Measurements from ENCODE around the gene ELL2.
"Not testable (repeated sequence)": the region's sequence is repeated elsewhere in the genome, so short reads cannot be mapped to it uniquely, and the experiment has no call there.

Gene ELL2

DNA sequence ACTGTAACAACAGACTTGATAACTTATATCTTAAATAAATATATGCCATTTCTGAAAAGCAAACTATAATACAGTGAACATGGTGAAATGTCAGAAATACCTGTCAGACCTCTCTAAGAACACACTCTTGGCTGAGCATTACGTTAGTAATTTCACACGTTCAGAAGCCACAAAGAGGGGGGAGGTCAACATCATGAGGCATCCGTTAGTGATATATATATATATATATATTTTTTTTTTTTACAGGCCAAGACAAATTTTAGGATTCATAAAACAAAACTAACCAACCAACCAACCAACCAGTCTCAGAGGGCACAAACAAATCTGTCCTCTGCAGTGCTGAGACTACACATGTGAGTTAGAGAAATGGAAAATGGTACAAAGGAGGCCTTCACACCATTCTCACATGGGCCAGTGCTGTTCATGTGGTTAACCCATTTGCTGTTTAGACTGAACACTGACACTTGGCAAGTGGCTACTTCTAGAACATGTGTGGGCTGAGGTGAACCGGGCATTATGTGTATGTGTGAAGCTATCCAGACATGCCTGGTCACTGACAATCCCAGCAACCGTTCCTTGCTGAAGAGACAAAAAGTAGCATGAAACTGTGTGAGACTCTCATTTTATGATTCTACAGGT is 54.5 kb downstream of the ELL2 start:
- Histone ChIP-seq H3K4me3 (replicated peaks; ENCODE audit: low read depth, low read length) (no peak overlapping the region), H3K36me3 (ENCODE audit: control insufficient read depth, insufficient read depth, low read length) (peaks cover 13% of the 10 kb centered on the region), H3K27me3 (replicated peaks; ENCODE audit: control insufficient read depth, insufficient read depth, low read length) (no peaks in the 10 kb centered on the region)
- no peak for TF ChIP-seq CTCF (IDR thresholded peaks at IDR 0.05; ENCODE audit: insufficient read depth, low read length, poor library complexity, severe bottlenecking)
- DNase-seq (ENCODE audit: extremely low read depth, insufficient read length): no peak

- not testable (repeated sequence) for DNase-seq (ENCODE audit: extremely low read depth, insufficient read length); H3K4me3 ChIP-seq (replicated peaks; ENCODE audit: low read depth, low read length); H3K27me3 ChIP-seq (replicated peaks; ENCODE audit: control insufficient read depth, insufficient read depth, low read length)
- H3K36me3 ChIP-seq (ENCODE audit: control insufficient read depth, insufficient read depth, low read length): peaks cover 14% of the 10 kb centered on the region
Measured at GRCh38 chr5:95906398-95906797, 55.3 kb downstream of the ELL2 start.

DNA sequence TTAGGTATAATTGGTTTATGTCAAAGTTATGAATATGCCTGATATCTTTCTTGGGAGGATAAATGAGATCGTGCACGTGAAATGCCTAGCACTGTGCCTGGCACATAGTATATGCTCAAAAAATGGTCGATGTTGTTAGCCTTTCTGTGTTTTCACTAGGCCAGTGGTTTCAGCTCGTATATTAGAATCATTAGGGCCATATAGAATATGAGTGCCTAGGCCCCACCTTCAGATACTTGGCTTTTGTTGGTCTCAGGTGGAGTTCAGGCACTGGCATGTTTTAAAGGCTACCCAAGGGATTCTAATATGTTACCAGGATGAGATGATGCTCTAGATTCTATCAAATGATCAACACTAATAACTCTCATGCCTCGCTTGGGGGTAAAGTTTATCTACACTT is 56.8 kb downstream of the ELL2 start:
- Histone ChIP-seq H3K4me3 (replicated peaks; ENCODE audit: low read depth, low read length) (no peak overlapping the region), H3K27me3 (replicated peaks; ENCODE audit: control insufficient read depth, insufficient read depth, low read length) (no peaks in the 10 kb centered on the region), H3K36me3 (ENCODE audit: control insufficient read depth, insufficient read depth, low read length) (peaks cover 15% of the 10 kb centered on the region)
- DNase-seq (ENCODE audit: extremely low read depth, insufficient read length): no peak
- TF ChIP-seq CTCF (IDR thresholded peaks at IDR 0.05; ENCODE audit: insufficient read depth, low read length, poor library complexity, severe bottlenecking): no peak

DNA sequence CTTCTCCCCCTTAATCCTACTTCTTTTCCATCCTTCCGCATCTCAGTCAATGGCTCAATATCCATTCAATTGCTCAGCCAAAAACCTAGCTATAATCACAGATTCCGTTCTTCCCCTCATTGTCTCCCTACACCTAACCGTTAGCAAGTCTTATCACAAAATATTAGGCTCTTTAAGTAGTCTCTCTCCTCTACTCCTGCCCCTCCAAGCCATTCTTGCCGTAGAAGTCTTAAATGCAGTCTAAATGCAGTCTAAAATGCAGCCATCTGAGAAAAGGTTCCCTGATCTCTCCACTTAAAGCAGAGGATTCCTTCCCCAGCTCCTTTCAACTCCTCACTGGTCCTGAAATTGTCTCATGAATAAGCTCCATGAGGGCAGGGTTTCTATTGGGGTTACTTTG is 57.8 kb downstream of the ELL2 start:
- DNase-seq (ENCODE audit: extremely low read depth, insufficient read length): no peak
- TF ChIP-seq CTCF (IDR thresholded peaks at IDR 0.05; ENCODE audit: insufficient read depth, low read length, poor library complexity, severe bottlenecking): no peak
- Histone ChIP-seq H3K36me3 (ENCODE audit: control insufficient read depth, insufficient read depth, low read length) (peaks cover 16% of the 10 kb centered on the region), H3K27me3 (replicated peaks; ENCODE audit: control insufficient read depth, insufficient read depth, low read length) (no peaks in the 10 kb centered on the region), H3K4me3 (replicated peaks; ENCODE audit: low read depth, low read length) (no peak overlapping the region)

DNA sequence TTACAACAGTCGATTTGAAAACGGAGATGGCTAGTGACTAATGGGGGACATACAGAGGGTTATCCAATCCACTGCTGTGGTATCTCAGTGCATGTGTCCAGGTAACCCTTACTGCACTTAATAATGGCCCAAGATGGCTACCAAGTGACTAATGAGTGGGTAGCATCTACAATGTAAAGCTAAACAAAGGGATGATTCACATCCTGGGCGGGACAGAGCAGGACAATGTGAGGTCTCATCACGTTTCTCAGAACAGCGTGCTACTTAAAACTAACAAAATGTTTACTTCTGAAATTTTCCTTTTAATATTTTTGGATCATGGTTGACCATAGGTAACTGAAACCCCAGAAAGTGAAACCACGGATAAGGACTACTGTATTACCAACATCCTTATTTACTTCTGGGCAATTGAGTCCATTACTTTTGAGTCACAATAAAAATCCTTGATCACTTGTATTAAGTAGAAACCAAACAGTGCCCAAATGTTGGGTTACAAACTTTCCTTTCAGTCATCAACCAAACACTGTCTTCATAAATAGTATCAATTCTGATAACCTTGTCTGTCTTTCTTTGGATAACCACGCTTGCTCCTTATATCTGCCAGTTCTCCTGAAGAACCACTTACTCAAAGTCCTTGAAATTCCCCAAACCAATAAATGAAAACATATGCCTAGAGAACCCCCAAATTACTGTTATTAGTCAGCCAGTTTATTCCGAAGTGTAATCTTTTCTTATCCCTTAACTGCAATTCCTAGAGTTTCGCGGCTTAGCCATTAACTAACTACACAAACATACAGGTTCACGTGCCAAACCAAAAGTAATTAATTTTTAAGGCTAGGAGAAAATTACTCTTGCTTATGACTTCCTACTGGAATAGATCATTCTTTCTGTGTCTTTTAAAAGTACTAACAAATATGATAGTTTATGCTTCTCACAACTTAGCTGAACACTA is 59.7 kb downstream of the ELL2 start:
- TF ChIP-seq CTCF (IDR thresholded peaks at IDR 0.05; ENCODE audit: insufficient read depth, low read length, poor library complexity, severe bottlenecking): no peak
- Histone ChIP-seq H3K36me3 (ENCODE audit: control insufficient read depth, insufficient read depth, low read length) (peaks cover 16% of the 10 kb centered on the region), H3K27me3 (replicated peaks; ENCODE audit: control insufficient read depth, insufficient read depth, low read length) (no peaks in the 10 kb centered on the region), H3K4me3 (replicated peaks; ENCODE audit: low read depth, low read length) (no peak overlapping the region)
- DNase-seq (ENCODE audit: extremely low read depth, insufficient read length): no peak

DNA sequence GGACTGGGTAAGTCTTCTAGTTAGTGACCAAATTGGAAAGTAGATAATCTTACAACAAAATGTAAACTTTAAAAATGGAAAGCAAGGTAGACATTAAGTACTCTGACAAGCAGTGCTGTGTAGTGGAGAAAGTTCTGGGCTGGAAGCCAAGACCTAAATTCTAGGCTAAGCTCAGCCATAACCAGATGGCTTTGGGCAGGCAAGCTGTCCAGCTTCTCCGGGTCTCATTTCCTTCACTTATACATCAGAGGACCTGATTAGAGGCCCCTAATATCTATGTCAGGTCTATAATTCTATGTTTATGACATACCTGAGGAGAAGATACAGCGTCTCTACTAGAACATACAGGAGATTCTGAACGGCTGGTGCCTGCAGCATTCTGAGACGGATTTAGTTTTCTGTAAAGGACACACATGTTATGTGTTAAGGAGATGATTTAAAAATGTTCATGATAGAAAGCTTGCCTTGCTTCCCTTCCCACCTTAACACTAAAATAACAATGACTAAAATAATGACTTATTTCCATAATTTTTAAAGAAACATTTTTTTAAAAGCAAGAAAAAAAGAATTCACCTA is 61.2 kb downstream of the ELL2 start:
- Histone ChIP-seq H3K36me3 (ENCODE audit: control insufficient read depth, insufficient read depth, low read length) (peaks cover 19% of the 10 kb centered on the region), H3K4me3 (replicated peaks; ENCODE audit: low read depth, low read length) (no peak overlapping the region), H3K27me3 (replicated peaks; ENCODE audit: control insufficient read depth, insufficient read depth, low read length) (no peaks in the 10 kb centered on the region)
- DNase-seq (ENCODE audit: extremely low read depth, insufficient read length): no peak
- no peak for TF ChIP-seq CTCF (IDR thresholded peaks at IDR 0.05; ENCODE audit: insufficient read depth, low read length, poor library complexity, severe bottlenecking)

Measured in GM06990 (cell line).